HepG2 (cell line): ENCODE data around the gene MDP1. TPM values are rescaled to one million over a fixed set of nuclear protein-coding genes. Genes with fewer than 3 reads are reported as not detected.

Experiments used
- ATAC-seq: fragments of 200-7000 bp; cut with Tn5 transposase; 3 replicates; pipeline ENCODE4 v1.9.1; 2020; ENCODE audit warnings: mild to moderate bottlenecking, moderate library complexity
- BruUV-seq: library from RNA; stranded (reverse); fragments of 400-500 nt; replicated peaks from 2 replicates; lab custom pipeline; 2021; lab: Mats Ljungman, UMichigan
- CTCF ChIA-PET: fragments of 300-600 bp; formaldehyde crosslinking; extraction: SDS; loops from one replicate; lab custom pipeline; 2021; ENCODE audit warnings: low total read pairs, inconsistent platforms, low intra/inter-chr PET ratio; lab: Yijun Ruan, JAX
- POLR2A ChIA-PET: fragments of 350-600 bp; sonication (Branson Sonifier 250); formaldehyde crosslinking; loops from one replicate; lab custom pipeline; 2020; ENCODE audit warnings: antibody characterized with exemption, inconsistent platforms; lab: Yijun Ruan, JAX
- DNase-seq: peaks from one replicate; pipeline ENCODE4 v3.0.0-alpha.2; 2015; ENCODE audit warnings: low spot score
- FAIRE-seq: peaks from 3 replicates; lab custom pipeline; 2011; peaks lifted over from hg19 to GRCh38; lab: Jason Lieb, UNC
- H2AFZ ChIP-seq: one replicate; pipeline ENCODE4 v1.6.1; 2011; ENCODE audit warnings: low read length, inconsistent platforms
- H3K27ac ChIP-seq: fragments of 300-600 bp; 3 replicates; pipeline ENCODE4 v1.8.0; 2011; ENCODE audit warnings: mixed run types, mild to moderate bottlenecking, mixed read lengths, low read length, inconsistent platforms; ENCODE audit not compliant: insufficient read depth; ENCODE audit errors: extremely low read length
- H3K27me3 ChIP-seq, 2 experiments: fragments of 200-600 bp in 1 of 2; 2 replicates in 1 of 2; 3 replicates in 1 of 2; pipeline versions ENCODE4 v1.6.0 to v1.8.0; 2011; ENCODE audit warnings: low read length in 2 of 2, mild to moderate bottlenecking in 2 of 2, moderate library complexity in 2 of 2, inconsistent platforms in 1 of 2; ENCODE audit not compliant: insufficient read depth in 2 of 2, control insufficient read depth in 1 of 2
- H3K36me3 ChIP-seq, 2 experiments: fragments of 200-600 bp in 1 of 2; replicated peaks in 1 of 2; 2 replicates in 1 of 2; 3 replicates in 1 of 2; pipeline versions ENCODE4 v1.5.1 to v1.8.0; 2011; ENCODE audit warnings: low read length in 2 of 2, inconsistent platforms in 1 of 2; ENCODE audit not compliant: insufficient read depth in 2 of 2, control insufficient read depth in 1 of 2
- H3K4me1 ChIP-seq: 2 replicates; pipeline ENCODE4 v1.5.1; 2012; ENCODE audit warnings: low read length, inconsistent platforms; ENCODE audit not compliant: insufficient read depth
- H3K4me2 ChIP-seq: 2 replicates; pipeline ENCODE4 v1.6.0; 2011; ENCODE audit warnings: low read depth, low read length, inconsistent platforms
- H3K4me3 ChIP-seq, 3 experiments: fragments of 200-600 bp in 1 of 3; sonication (generic), shearing (Covaris generic) in 1 of 3; replicated peaks in 1 of 3; 2 replicates each; pipeline ENCODE4 v1.5.1; 2011 to 2016; ENCODE audit warnings: low read length in 3 of 3, inconsistent platforms in 2 of 3, low read depth in 2 of 3, mild to moderate bottlenecking in 2 of 3, control low read depth in 1 of 3, mixed read lengths in 1 of 3; ENCODE audit not compliant: insufficient read depth in 1 of 3
- H3K79me2 ChIP-seq: one replicate; pipeline ENCODE4 v1.6.1; 2011; ENCODE audit warnings: low read length, inconsistent platforms; ENCODE audit not compliant: insufficient read depth
- H3K9ac ChIP-seq: 2 replicates; pipeline ENCODE4 v1.6.0; 2011; ENCODE audit warnings: mild to moderate bottlenecking, low read depth, low read length, inconsistent platforms; ENCODE audit not compliant: insufficient read depth
- H3K9me3 ChIP-seq: 2 replicates; pipeline ENCODE4 v1.5.1; 2012; ENCODE audit warnings: mild to moderate bottlenecking, low read length
- H4K20me1 ChIP-seq: 2 replicates; pipeline ENCODE4 v1.6.0; 2011; ENCODE audit warnings: inconsistent platforms, mild to moderate bottlenecking, low read length, moderate library complexity; ENCODE audit not compliant: insufficient read depth
- ATF4 ChIP-seq, 2 experiments: fragments of 450-650 bp in 1 of 2; sonication (generic) in 1 of 2; formaldehyde crosslinking; IDR thresholded peaks; 2 replicates each; pipeline versions ENCODE4 v1.5.0 to v1.8.0; 2020 to 2022; ENCODE audit warnings: mild to moderate bottlenecking in 1 of 2, missing genetic modification reagents in 1 of 2
- FOXO1 ChIP-seq: sonication (generic); formaldehyde crosslinking; IDR thresholded peaks from 2 replicates; pipeline ENCODE4 v1.4.0; 2020; ENCODE audit warnings: missing genetic modification reagents
- HNF4A ChIP-seq: sonication (generic); formaldehyde crosslinking; IDR thresholded peaks from 2 replicates; pipeline ENCODE4 v1.4.0; 2020; ENCODE audit warnings: missing genetic modification reagents
- MLLT10 ChIP-seq: sonication (generic); formaldehyde crosslinking; IDR thresholded peaks from 2 replicates; pipeline ENCODE4 v1.4.0; 2020; ENCODE audit warnings: missing genetic modification reagents
- MXD1 ChIP-seq: sonication (generic); formaldehyde crosslinking; IDR thresholded peaks from 2 replicates; pipeline ENCODE4 v1.4.0; 2020; ENCODE audit warnings: mild to moderate bottlenecking, missing genetic modification reagents
- MYNN ChIP-seq: sonication (generic); formaldehyde crosslinking; IDR thresholded peaks from 2 replicates; pipeline ENCODE4 v1.4.0; 2020; ENCODE audit warnings: mild to moderate bottlenecking, low read depth, missing genetic modification reagents
- PTBP1 ChIP-seq: fragments of 200-400 bp; formaldehyde crosslinking; IDR thresholded peaks from 2 replicates; pipeline ENCODE4 v1.6.1; 2018; ENCODE audit warnings: low read length, low read depth; ENCODE audit not compliant: poor library complexity, severe bottlenecking
- U2AF1 ChIP-seq: fragments of 200-400 bp; formaldehyde crosslinking; optimal IDR thresholded peaks from 2 replicates; pipeline ENCODE3; 2017; ENCODE audit warnings: mild to moderate bottlenecking, low read depth, low read length
- ZBTB39 ChIP-seq: sonication (generic); formaldehyde crosslinking; IDR thresholded peaks from 2 replicates; pipeline ENCODE4 v1.5.0; 2020; ENCODE audit warnings: missing genetic modification reagents
- ZFP36L1 ChIP-seq: sonication (generic); formaldehyde crosslinking; IDR thresholded peaks from 2 replicates; pipeline ENCODE4 v1.8.0; 2022; ENCODE audit warnings: mild to moderate bottlenecking, missing genetic modification reagents, moderate library complexity
- ZFP62 ChIP-seq: sonication (generic); formaldehyde crosslinking; IDR thresholded peaks from 2 replicates; pipeline ENCODE4 v1.4.0; 2020; ENCODE audit warnings: missing genetic modification reagents
- ZFP82 ChIP-seq: sonication (generic); formaldehyde crosslinking; IDR thresholded peaks from 2 replicates; pipeline ENCODE4 v1.5.1; 2020; ENCODE audit warnings: mild to moderate bottlenecking, missing genetic modification reagents, borderline replicate concordance
- ZNF12 ChIP-seq: sonication (generic); formaldehyde crosslinking; IDR thresholded peaks from 2 replicates; pipeline ENCODE4 v1.5.0; 2020; ENCODE audit warnings: missing genetic modification reagents
- ZNF557 ChIP-seq: sonication (generic); formaldehyde crosslinking; IDR thresholded peaks from 2 replicates; pipeline ENCODE4 v1.4.0; 2020; ENCODE audit warnings: missing genetic modification reagents
- ZNF644 ChIP-seq: IDR thresholded peaks from 2 replicates; pipeline ENCODE4 v1.6.1; 2016; ENCODE audit warnings: low read depth
- WGBS: methylation state at CpG from one replicate; pipeline ENCODE4 v1.1.6; 2017; ENCODE audit warnings: low lambda C conversion rate; 5-methylcytosine and 5-hydroxymethylcytosine counted together
- in situ Hi-C: cut with HindIII; loops from 2 replicates; pipeline ENCODE4 v1.10.0; 2017; ENCODE audit warnings: low pct_unique_long_range_greater_than_20kb; ENCODE audit not compliant: extremely low pct_ligation_motif_present
- intact Hi-C: fragments of 100-400 bp; cut with micrococcal nuclease; formaldehyde crosslinking; loops from one replicate; pipeline ENCODE4 v1.10.0; 2022; ENCODE audit not compliant: unreplicated experiment
- polyA plus RNA-seq, 8 experiments: library from polyadenylated mRNA; depleted of rRNA in 3 of 8; stranded (reverse) in 7 of 8; unstranded in 1 of 8; fragments of >200 nt; fragmentation: Illumina TruSeq in 4 of 8; extraction: Trizol in 4 of 8; gene quantifications; 2 replicates each; pipeline versions ENCODE4 v1.2.1 to v1.2.3, GENCODE V29; 2011 to 2016; ENCODE audit warnings: low read depth in 4 of 8, missing spikeins in 1 of 8, mixed read lengths in 1 of 8; ENCODE audit not compliant: insufficient read depth in 1 of 8
- total RNA-seq, 5 experiments: library from RNA; depleted of rRNA; stranded (reverse); fragments of >200 nt; fragmentation: Illumina TruSeq; extraction: Trizol; gene quantifications; 2 replicates each; pipeline ENCODE4 v1.2.3, GENCODE V29; 2016; ENCODE audit warnings: low read depth in 1 of 5

Gene MDP1
- total and polyA plus RNA-seq, 2 of the 13 experiments (the other 11 are each of a cell fraction or from before 2014, with no cell fraction given) = 44.1 to 48.7 TPM

GRCh38 chr14:24260026-24260779, 44.3 kb upstream of the MDP1 start:
- Histone ChIP-seq H3K4me3 (no peak overlapping the region; a peak in 1 of 6 replicates), H3K27ac (no peak overlapping the region), H3K4me1 (peaks cover 33% of the 10 kb centered on the region), H3K36me3 (peaks cover 0 to 4% of the 10 kb centered on the region in 2 experiments; a peak in 1 of 5 replicates), H3K9ac (no peak overlapping the region), H3K4me2 (0 out of 2 replicates have a peak overlapping the region, but pooled peaks have one; percentile 16), H3K27me3 (no peaks in the 10 kb centered on the region), H3K9me3 (no peaks in the 10 kb centered on the region), H4K20me1 (no peaks in the 10 kb centered on the region), H3K79me2 (no peaks in the 10 kb centered on the region), H2AFZ (no peak overlapping the region)
- CTCF ChIA-PET = no interaction called here
- in situ Hi-C loops (no loop called here), intact Hi-C loops (no loop called here)
- WGBS = 69% methylated on average over 16 of the region's 16 CpGs
- no TSS peak for BruUV-seq
- DNase-seq (no peak), ATAC-seq (peak; percentile 0), FAIRE-seq (no peak)
- POLR2A ChIA-PET = interaction anchor here (2.1 to 16.5 kb wide), 3 partner anchors 8 to 19 kb away, joined by 8 to 435 read pairs (median 254); partner anchors contain the start of genes RABGGTA and TINF2
- TF ChIP-seq MYNN (CRISPR knock-in tag) (no peak), ZFP82 (CRISPR knock-in tag) (no peak), ZNF557 (CRISPR knock-in tag) (no peak), ZBTB39 (CRISPR knock-in tag) (no peak), FOXO1 (CRISPR knock-in tag) (no peak), ZFP62 (no peak), MLLT10 (CRISPR knock-in tag) (peak; percentile 67; the same call in 1 of the 2 replicates), PTBP1 (no peak), ZFP36L1 (no peak), ZNF12 (no peak), MXD1 (CRISPR knock-in tag) (0 out of 2 replicates have a peak, but pooled peaks have one; percentile 38), ZNF644 (CRISPR knock-in tag) (no peak), U2AF1 (no peak), ATF4 (CRISPR knock-in tag; IDR thresholded peaks at IDR 0.05) (no peak), HNF4A (CRISPR knock-in tag) (peak; percentile 73)
